Measurements from ENCODE around the gene OR2D3. TPM values are rescaled to one million over a fixed set of nuclear protein-coding genes. Genes with fewer than 3 reads are reported as not detected.
"Not testable (repeated sequence)": the region's sequence is repeated elsewhere in the genome, so short reads cannot be mapped to it uniquely, and the experiment has no call there.

OR2D3 gene
- total RNA-seq, 1 experiment from 2014 or later, result not detected

DNA sequence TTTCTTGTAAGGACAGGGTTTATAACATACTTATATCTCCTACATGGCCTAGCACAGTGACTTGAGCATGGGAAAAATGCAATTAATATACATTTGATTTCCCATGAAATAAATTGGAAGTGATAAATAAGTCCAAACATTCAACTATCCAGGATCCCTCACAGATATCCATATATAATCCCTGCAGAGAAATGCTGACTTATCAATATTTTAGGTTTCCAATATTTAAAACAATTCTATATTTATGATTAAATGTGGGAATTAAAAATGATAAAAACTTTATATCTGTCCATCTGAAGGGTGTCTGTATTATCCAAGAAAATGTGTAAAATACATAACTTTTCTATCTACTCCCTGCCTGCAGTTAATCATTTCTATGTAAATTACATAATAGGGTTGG, 38.1 kb upstream of the OR2D3 start:
- Histone ChIP-seq H3K9me3 (ENCODE audit: control insufficient read depth, low read depth, low read length) (no peaks in the 10 kb centered on the region), H3K79me1 (ENCODE audit: insufficient read depth, low read depth, low read length, poor library complexity, severe bottlenecking) (no peaks in the 10 kb centered on the region), H3K14ac (ENCODE audit: insufficient read depth, low read length) (no peak overlapping the region), H3K79me2 (ENCODE audit: insufficient read depth, low read length) (no peaks in the 10 kb centered on the region), H3K27ac (ENCODE audit: insufficient read length, low read depth, low read length) (no peak overlapping the region), H3T11ph (ENCODE audit: low read length) (no peak overlapping the region), H2BK120ac (ENCODE audit: low read depth, low read length, poor library complexity, severe bottlenecking) (no peak overlapping the region), H4K20me1 (ENCODE audit: control insufficient read depth, insufficient read depth, insufficient read length) (no peaks in the 10 kb centered on the region), H4K5ac (ENCODE audit: insufficient read length, low read depth, low read length) (no peak overlapping the region), H3K23ac (ENCODE audit: insufficient read length, low read depth, low read length) (no peak overlapping the region), H2AFZ (ENCODE audit: low read length) (no peak overlapping the region), H4K8ac (replicated peaks; ENCODE audit: insufficient read length, low read depth, low read length) (no peak overlapping the region), H3K4me1 (ENCODE audit: insufficient read depth, low read length) (no peaks in the 10 kb centered on the region), H3K18ac (ENCODE audit: insufficient read length, low read depth, low read length) (no peak overlapping the region), H2AK5ac (ENCODE audit: insufficient read length, low read length) (no peak overlapping the region), H3K4ac (ENCODE audit: low read depth, low read length) (no peak overlapping the region), H3K9ac (ENCODE audit: extremely low read depth, insufficient read length, low read length) (no peak overlapping the region), H3K27me3 (ENCODE audit: insufficient read depth, low read length) (no peaks in the 10 kb centered on the region), H3K4me2 (ENCODE audit: insufficient read depth, insufficient read length, low read length) (no peak overlapping the region), H4K91ac (ENCODE audit: insufficient read length, low read depth, low read length) (no peak overlapping the region), H2BK15ac (ENCODE audit: low read depth, low read length) (no peak overlapping the region), H2BK12ac (ENCODE audit: insufficient read length, low read depth, low read length) (no peak overlapping the region), H3K56ac (ENCODE audit: insufficient read length, low read depth, low read length) (no peak overlapping the region), H3K23me2 (ENCODE audit: insufficient read length, low read depth, low read length, poor library complexity, severe bottlenecking) (no peaks in the 10 kb centered on the region), H2BK5ac (ENCODE audit: insufficient read length, low read length) (no peak overlapping the region), H2BK20ac (ENCODE audit: low read depth, low read length, poor library complexity, severe bottlenecking) (no peak overlapping the region)
- DNase-seq, result no peak
- Mint-ChIP-seq H3K4me1 (no peaks in the 10 kb centered on the region), H3K4me3 (no peak overlapping the region), H3K9me3 (no peaks in the 10 kb centered on the region; a peak in 1 of 5 replicates), H3K27me3 (ENCODE audit: low read depth) (no peaks in the 10 kb centered on the region), H3K27ac (no peak overlapping the region), H3K36me3 (ENCODE audit: insufficient read depth in 1 of 3, low read depth in 3 of 3) (no peaks in the 10 kb centered on the region)
- TF ChIP-seq, protein P1, sequence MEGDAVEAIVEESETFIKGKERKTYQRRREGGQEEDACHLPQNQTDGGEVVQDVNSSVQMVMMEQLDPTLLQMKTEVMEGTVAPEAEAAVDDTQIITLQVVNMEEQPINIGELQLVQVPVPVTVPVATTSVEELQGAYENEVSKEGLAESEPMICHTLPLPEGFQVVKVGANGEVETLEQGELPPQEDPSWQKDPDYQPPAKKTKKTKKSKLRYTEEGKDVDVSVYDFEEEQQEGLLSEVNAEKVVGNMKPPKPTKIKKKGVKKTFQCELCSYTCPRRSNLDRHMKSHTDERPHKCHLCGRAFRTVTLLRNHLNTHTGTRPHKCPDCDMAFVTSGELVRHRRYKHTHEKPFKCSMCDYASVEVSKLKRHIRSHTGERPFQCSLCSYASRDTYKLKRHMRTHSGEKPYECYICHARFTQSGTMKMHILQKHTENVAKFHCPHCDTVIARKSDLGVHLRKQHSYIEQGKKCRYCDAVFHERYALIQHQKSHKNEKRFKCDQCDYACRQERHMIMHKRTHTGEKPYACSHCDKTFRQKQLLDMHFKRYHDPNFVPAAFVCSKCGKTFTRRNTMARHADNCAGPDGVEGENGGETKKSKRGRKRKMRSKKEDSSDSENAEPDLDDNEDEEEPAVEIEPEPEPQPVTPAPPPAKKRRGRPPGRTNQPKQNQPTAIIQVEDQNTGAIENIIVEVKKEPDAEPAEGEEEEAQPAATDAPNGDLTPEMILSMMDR (conservative IDR thresholded peaks at IDR 0.05), result no peak

DNA sequence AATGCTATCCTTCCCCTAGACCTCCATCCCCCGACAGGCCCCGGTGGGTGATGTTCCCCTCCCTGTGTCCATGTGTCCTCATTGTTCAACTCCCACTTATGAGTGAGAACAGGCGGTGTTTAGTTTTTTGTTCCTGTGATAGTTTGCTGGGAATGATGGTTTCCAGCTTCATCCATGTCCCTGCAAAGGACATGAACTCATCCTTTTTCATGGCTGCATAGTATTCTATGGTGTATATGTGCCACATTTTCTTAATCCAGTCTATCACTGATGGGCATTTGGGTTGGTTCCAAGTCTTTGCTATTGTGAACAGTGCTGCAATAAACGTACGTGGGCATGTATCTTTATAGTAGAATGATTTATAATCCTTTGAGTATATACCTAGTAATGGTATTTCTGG, 33.1 kb upstream of the OR2D3 start:
- not testable (repeated sequence) for H3K9ac ChIP-seq (ENCODE audit: extremely low read depth, insufficient read length, low read length); H2BK5ac ChIP-seq (ENCODE audit: insufficient read length, low read length); H3K14ac ChIP-seq (ENCODE audit: insufficient read depth, low read length); H3K27ac Mint-ChIP-seq; H2BK20ac ChIP-seq (ENCODE audit: low read depth, low read length, poor library complexity, severe bottlenecking); H4K91ac ChIP-seq (ENCODE audit: insufficient read length, low read depth, low read length); H3K23me2 ChIP-seq (ENCODE audit: insufficient read length, low read depth, low read length, poor library complexity, severe bottlenecking); H4K5ac ChIP-seq (ENCODE audit: insufficient read length, low read depth, low read length); H2BK15ac ChIP-seq (ENCODE audit: low read depth, low read length); H3K9me3 Mint-ChIP-seq; DNase-seq; H3K27ac ChIP-seq (ENCODE audit: insufficient read length, low read depth, low read length); H3K27me3 ChIP-seq (ENCODE audit: insufficient read depth, low read length); H3K79me1 ChIP-seq (ENCODE audit: insufficient read depth, low read depth, low read length, poor library complexity, severe bottlenecking); H2BK120ac ChIP-seq (ENCODE audit: low read depth, low read length, poor library complexity, severe bottlenecking); H3K4ac ChIP-seq (ENCODE audit: low read depth, low read length); H2AK5ac ChIP-seq (ENCODE audit: insufficient read length, low read length); H2AFZ ChIP-seq (ENCODE audit: low read length); H3K56ac ChIP-seq (ENCODE audit: insufficient read length, low read depth, low read length); H3K27me3 Mint-ChIP-seq (ENCODE audit: low read depth); H3K79me2 ChIP-seq (ENCODE audit: insufficient read depth, low read length); H3K4me2 ChIP-seq (ENCODE audit: insufficient read depth, insufficient read length, low read length); H3K23ac ChIP-seq (ENCODE audit: insufficient read length, low read depth, low read length); H3K36me3 Mint-ChIP-seq (ENCODE audit: insufficient read depth in 1 of 3, low read depth in 3 of 3); H4K20me1 ChIP-seq (ENCODE audit: control insufficient read depth, insufficient read depth, insufficient read length); H3K4me1 ChIP-seq (ENCODE audit: insufficient read depth, low read length); H4K8ac ChIP-seq (replicated peaks; ENCODE audit: insufficient read length, low read depth, low read length); H3K4me3 Mint-ChIP-seq; H2BK12ac ChIP-seq (ENCODE audit: insufficient read length, low read depth, low read length); H3K9me3 ChIP-seq (ENCODE audit: control insufficient read depth, low read depth, low read length); H3K18ac ChIP-seq (ENCODE audit: insufficient read length, low read depth, low read length); H3T11ph ChIP-seq (ENCODE audit: low read length); H3K4me1 Mint-ChIP-seq
- no CpG with 5 or more reads among the region's 5 CpGs for WGBS (ENCODE audit: extremely low coverage, insufficient read length, low lambda C conversion rate)
